HepG2 (cell line): Measurements from ENCODE around the gene SMARCA5. TPM values are rescaled to one million over a fixed set of nuclear protein-coding genes. Genes with fewer than 3 reads are reported as not detected.

ENCODE experiments used
- KLF15 ChIP-seq: sonication (generic); formaldehyde crosslinking; IDR thresholded peaks from 2 replicates; pipeline ENCODE4 v1.8.1; 2023; ENCODE audit warnings: borderline replicate concordance, mild to moderate bottlenecking, inconsistent platforms, missing genetic modification reagents, mixed read lengths
- KMT2A ChIP-seq: sonication (generic); formaldehyde crosslinking; IDR thresholded peaks from 2 replicates; pipeline ENCODE4 v1.4.0; 2020; ENCODE audit warnings: missing genetic modification reagents
- NR1H2 ChIP-seq: sonication (generic); formaldehyde crosslinking; IDR thresholded peaks from 2 replicates; pipeline ENCODE4 v1.8.1; 2022; ENCODE audit warnings: low read depth, missing genetic modification reagents, borderline replicate concordance
- RBM39 ChIP-seq: fragments of 200-400 bp; formaldehyde crosslinking; IDR thresholded peaks from one replicate; pipeline ENCODE4 v1.6.1; 2018; ENCODE audit warnings: antibody characterized with exemption, mild to moderate bottlenecking, low read depth, low read length; ENCODE audit not compliant: poor library complexity, severe bottlenecking
- SALL1 ChIP-seq: sonication (generic); formaldehyde crosslinking; IDR thresholded peaks from 2 replicates; pipeline ENCODE4 v1.8.0; 2022; ENCODE audit warnings: mild to moderate bottlenecking, missing genetic modification reagents
- SAP130 ChIP-seq: IDR thresholded peaks from 2 replicates; pipeline ENCODE4 v1.6.1; 2016; ENCODE audit warnings: low read depth
- ZNF432 ChIP-seq: sonication (generic); formaldehyde crosslinking; IDR thresholded peaks from 2 replicates; pipeline ENCODE4 v1.5.0; 2020; ENCODE audit warnings: missing genetic modification reagents, mild to moderate bottlenecking, borderline replicate concordance
- ZNF747 ChIP-seq: sonication (generic); formaldehyde crosslinking; IDR thresholded peaks from 2 replicates; pipeline ENCODE4 v1.8.1; 2023; ENCODE audit warnings: missing genetic modification reagents, mild to moderate bottlenecking, borderline replicate concordance
- ZNF768 ChIP-seq: sonication (generic); formaldehyde crosslinking; IDR thresholded peaks from 2 replicates; pipeline ENCODE4 v1.4.0; 2020; ENCODE audit warnings: missing genetic modification reagents
- ZNF772 ChIP-seq: sonication (generic); formaldehyde crosslinking; IDR thresholded peaks from 2 replicates; pipeline ENCODE4 v1.5.0; 2020; ENCODE audit warnings: mild to moderate bottlenecking, missing genetic modification reagents
- polyA plus RNA-seq, 8 experiments: library from polyadenylated mRNA; depleted of rRNA in 3 of 8; stranded (reverse) in 7 of 8; unstranded in 1 of 8; fragments of >200 nt; fragmentation: Illumina TruSeq in 4 of 8; extraction: Trizol in 4 of 8; gene quantifications; 2 replicates each; pipeline versions ENCODE4 v1.2.1 to v1.2.3, GENCODE V29; 2011 to 2016; ENCODE audit warnings: low read depth in 4 of 8, missing spikeins in 1 of 8, mixed read lengths in 1 of 8; ENCODE audit not compliant: insufficient read depth in 1 of 8
- total RNA-seq, 5 experiments: library from RNA; depleted of rRNA; stranded (reverse); fragments of >200 nt; fragmentation: Illumina TruSeq; extraction: Trizol; gene quantifications; 2 replicates each; pipeline ENCODE4 v1.2.3, GENCODE V29; 2016; ENCODE audit warnings: low read depth in 1 of 5
- TF ChIP-seq, protein P1 (sequence below): IDR thresholded peaks from 2 replicates; pipeline ENCODE4 v1.6.1; 2012; ENCODE audit warnings: low read length, improper control_type of control experiment
- TF ChIP-seq, protein P2 (sequence below): sonication (generic); formaldehyde crosslinking; IDR thresholded peaks from 2 replicates; pipeline ENCODE4 v1.8.1; 2023; ENCODE audit warnings: missing genetic modification reagents, mild to moderate bottlenecking, borderline replicate concordance
- TF ChIP-seq, protein P3 (sequence below): sonication (generic); formaldehyde crosslinking; conservative IDR thresholded peaks from 2 replicates; pipeline ENCODE4 v1.5.0; 2020; ENCODE audit warnings: missing genetic modification reagents
- TF ChIP-seq, protein P4 (sequence below): sonication (generic); formaldehyde crosslinking; IDR thresholded peaks from 2 replicates; pipeline ENCODE4 v1.4.0; 2020; ENCODE audit warnings: missing genetic modification reagents
- TF ChIP-seq, protein P5 (sequence below): sonication (generic); formaldehyde crosslinking; IDR thresholded peaks from 2 replicates; pipeline ENCODE4 v1.5.0; 2020; ENCODE audit warnings: missing genetic modification reagents
- TF ChIP-seq, protein P6 (sequence below): sonication (generic); formaldehyde crosslinking; IDR thresholded peaks from 2 replicates; pipeline ENCODE4 v1.8.1; 2023; ENCODE audit warnings: mild to moderate bottlenecking, missing genetic modification reagents

The SMARCA5 gene
- total and polyA plus RNA-seq, 2 of the 13 experiments (the other 11 are each of a cell fraction or from before 2014, with no cell fraction given): 7.0 to 37.5 TPM

DNA sequence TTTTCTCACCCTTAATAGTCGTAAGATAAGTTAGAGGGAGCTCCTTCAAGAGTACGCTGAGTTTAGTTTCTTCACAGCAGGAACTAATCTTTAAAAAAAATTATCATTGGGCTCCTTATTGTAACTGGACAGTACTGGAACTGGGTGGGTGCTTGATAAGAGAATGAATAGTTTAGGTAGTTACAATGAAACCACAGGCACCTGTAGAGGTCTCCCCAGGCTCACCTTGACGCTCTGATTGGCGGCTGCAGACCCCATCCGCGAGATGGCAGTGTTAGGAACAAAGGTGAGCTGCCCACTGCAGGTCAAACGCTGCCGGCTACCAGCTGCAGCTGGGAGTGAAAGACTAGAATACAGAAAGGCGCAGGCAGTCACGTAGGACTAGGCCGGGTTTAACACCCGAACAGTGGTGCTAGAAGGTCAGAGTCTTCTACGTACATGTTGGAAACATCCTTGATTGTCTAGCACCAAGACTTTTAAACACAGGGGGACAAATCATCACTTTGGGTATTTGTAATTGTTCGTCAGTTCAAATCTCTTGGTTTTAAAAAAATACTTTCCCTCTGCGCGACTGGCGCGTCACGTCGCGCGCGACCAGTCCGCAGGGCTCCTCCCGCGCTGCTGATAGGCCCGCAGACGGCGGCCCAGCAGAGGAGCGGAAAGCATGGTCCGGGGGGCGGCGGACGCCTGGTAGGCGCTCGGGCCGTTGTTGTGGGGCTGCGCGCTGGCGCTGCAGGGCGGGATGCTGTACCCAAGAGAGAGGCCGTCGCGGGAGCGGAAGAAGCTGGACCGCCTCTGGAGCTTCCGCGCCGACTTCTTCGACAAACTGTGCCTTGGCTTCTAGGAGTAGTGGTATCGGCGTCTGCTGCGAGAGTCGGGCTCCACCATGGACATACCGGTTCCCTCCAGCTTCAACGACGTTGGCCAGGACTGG lies 45.6 kb downstream of the SMARCA5 start (continued):
- TF ChIP-seq, protein P1, sequence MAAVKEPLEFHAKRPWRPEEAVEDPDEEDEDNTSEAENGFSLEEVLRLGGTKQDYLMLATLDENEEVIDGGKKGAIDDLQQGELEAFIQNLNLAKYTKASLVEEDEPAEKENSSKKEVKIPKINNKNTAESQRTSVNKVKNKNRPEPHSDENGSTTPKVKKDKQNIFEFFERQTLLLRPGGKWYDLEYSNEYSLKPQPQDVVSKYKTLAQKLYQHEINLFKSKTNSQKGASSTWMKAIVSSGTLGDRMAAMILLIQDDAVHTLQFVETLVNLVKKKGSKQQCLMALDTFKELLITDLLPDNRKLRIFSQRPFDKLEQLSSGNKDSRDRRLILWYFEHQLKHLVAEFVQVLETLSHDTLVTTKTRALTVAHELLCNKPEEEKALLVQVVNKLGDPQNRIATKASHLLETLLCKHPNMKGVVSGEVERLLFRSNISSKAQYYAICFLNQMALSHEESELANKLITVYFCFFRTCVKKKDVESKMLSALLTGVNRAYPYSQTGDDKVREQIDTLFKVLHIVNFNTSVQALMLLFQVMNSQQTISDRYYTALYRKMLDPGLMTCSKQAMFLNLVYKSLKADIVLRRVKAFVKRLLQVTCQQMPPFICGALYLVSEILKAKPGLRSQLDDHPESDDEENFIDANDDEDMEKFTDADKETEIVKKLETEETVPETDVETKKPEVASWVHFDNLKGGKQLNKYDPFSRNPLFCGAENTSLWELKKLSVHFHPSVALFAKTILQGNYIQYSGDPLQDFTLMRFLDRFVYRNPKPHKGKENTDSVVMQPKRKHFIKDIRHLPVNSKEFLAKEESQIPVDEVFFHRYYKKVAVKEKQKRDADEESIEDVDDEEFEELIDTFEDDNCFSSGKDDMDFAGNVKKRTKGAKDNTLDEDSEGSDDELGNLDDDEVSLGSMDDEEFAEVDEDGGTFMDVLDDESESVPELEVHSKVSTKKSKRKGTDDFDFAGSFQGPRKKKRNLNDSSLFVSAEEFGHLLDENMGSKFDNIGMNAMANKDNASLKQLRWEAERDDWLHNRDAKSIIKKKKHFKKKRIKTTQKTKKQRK: no peak
- TF ChIP-seq SAP130 (CRISPR knock-in tag) (peak; percentile 70), ZNF432 (CRISPR knock-in tag) (no peak), KMT2A (CRISPR knock-in tag) (peak; percentile 25; the same call in 1 of the 2 replicates), KLF15 (no peak), ZNF772 (CRISPR knock-in tag) (peak; percentile 64; the same call in 1 of the 2 replicates), ZNF768 (CRISPR knock-in tag) (peak; percentile 13; the same call in 1 of the 2 replicates), ZNF747 (CRISPR knock-in tag) (peak; percentile 65; the same call in 1 of the 2 replicates), SALL1 (CRISPR knock-in tag) (peak; percentile 43), NR1H2 (no peak), RBM39 (no peak)
- TF ChIP-seq, protein P2, sequence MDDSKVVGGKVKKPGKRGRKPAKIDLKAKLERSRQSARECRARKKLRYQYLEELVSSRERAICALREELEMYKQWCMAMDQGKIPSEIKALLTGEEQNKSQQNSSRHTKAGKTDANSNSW (CRISPR knock-in tag): 0 out of 2 replicates have a peak, but pooled peaks have one; percentile 48
- TF ChIP-seq, protein P3, sequence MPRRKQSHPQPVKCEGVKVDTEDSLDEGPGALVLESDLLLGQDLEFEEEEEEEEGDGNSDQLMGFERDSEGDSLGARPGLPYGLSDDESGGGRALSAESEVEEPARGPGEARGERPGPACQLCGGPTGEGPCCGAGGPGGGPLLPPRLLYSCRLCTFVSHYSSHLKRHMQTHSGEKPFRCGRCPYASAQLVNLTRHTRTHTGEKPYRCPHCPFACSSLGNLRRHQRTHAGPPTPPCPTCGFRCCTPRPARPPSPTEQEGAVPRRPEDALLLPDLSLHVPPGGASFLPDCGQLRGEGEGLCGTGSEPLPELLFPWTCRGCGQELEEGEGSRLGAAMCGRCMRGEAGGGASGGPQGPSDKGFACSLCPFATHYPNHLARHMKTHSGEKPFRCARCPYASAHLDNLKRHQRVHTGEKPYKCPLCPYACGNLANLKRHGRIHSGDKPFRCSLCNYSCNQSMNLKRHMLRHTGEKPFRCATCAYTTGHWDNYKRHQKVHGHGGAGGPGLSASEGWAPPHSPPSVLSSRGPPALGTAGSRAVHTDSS (CRISPR knock-in tag): no peak
- TF ChIP-seq, protein P4, sequence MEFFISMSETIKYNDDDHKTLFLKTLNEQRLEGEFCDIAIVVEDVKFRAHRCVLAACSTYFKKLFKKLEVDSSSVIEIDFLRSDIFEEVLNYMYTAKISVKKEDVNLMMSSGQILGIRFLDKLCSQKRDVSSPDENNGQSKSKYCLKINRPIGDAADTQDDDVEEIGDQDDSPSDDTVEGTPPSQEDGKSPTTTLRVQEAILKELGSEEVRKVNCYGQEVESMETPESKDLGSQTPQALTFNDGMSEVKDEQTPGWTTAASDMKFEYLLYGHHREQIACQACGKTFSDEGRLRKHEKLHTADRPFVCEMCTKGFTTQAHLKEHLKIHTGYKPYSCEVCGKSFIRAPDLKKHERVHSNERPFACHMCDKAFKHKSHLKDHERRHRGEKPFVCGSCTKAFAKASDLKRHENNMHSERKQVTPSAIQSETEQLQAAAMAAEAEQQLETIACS (CRISPR knock-in tag): no peak
- TF ChIP-seq, protein P5, sequence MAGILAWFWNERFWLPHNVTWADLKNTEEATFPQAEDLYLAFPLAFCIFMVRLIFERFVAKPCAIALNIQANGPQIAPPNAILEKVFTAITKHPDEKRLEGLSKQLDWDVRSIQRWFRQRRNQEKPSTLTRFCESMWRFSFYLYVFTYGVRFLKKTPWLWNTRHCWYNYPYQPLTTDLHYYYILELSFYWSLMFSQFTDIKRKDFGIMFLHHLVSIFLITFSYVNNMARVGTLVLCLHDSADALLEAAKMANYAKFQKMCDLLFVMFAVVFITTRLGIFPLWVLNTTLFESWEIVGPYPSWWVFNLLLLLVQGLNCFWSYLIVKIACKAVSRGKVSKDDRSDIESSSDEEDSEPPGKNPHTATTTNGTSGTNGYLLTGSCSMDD (CRISPR knock-in tag): no peak
- TF ChIP-seq, protein P6, sequence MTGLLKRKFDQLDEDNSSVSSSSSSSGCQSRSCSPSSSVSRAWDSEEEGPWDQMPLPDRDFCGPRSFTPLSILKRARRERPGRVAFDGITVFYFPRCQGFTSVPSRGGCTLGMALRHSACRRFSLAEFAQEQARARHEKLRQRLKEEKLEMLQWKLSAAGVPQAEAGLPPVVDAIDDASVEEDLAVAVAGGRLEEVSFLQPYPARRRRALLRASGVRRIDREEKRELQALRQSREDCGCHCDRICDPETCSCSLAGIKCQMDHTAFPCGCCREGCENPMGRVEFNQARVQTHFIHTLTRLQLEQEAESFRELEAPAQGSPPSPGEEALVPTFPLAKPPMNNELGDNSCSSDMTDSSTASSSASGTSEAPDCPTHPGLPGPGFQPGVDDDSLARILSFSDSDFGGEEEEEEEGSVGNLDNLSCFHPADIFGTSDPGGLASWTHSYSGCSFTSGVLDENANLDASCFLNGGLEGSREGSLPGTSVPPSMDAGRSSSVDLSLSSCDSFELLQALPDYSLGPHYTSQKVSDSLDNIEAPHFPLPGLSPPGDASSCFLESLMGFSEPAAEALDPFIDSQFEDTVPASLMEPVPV: no peak
- TF ChIP-seq, all 625 proteins: peak for 141
